Stimulated activated CD4-positive, alpha-beta T cell treated with anti-CD3 and anti-CD28 coated beads, Interleukin-12 subunit alpha, Interleukin-12 subunit beta, amount 100 ng/mL, for 4 hours (primary cell): Measurements from ENCODE around the gene GTPBP3.
A peak's percentile ranks its signal among the peaks of the same experiment; 100 is the strongest.
"Not testable (repeated sequence)": the region's sequence is repeated elsewhere in the genome, so short reads cannot be mapped to it uniquely, and the experiment has no call there.

Source experiments
- DNase-seq: peaks from one replicate; pipeline ENCODE4 v3.0.0-alpha.2; 2020

Gene GTPBP3

GRCh38 chr19:17347361-17347760 is 10.0 kb downstream of the GTPBP3 start:
- DNase-seq: no peak

GRCh38 chr19:17347877-17348276 is 10.5 kb downstream of the GTPBP3 start:
- DNase-seq: no peak

DNA sequence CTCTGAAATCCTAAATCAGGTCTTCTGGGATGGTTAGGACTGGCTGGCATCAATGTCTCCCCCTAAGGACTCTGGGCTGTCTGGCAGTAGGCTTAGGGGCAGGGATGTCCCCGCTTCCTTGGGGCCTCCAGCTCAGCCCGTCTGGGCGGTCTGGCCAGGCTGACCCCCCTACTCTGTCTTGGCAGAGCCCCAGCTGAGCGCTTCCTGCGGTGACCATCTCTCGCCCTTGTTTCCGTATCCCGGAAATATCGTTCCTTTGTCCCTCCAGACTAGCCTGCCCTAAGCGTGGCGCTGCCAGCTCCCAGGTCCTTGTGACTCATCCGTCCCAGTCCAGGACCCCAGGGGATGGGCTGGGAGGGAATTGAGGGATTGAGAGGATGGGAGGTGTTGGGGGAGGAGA is 11.3 kb downstream of the GTPBP3 start:
- DNase-seq: no peak

DNA sequence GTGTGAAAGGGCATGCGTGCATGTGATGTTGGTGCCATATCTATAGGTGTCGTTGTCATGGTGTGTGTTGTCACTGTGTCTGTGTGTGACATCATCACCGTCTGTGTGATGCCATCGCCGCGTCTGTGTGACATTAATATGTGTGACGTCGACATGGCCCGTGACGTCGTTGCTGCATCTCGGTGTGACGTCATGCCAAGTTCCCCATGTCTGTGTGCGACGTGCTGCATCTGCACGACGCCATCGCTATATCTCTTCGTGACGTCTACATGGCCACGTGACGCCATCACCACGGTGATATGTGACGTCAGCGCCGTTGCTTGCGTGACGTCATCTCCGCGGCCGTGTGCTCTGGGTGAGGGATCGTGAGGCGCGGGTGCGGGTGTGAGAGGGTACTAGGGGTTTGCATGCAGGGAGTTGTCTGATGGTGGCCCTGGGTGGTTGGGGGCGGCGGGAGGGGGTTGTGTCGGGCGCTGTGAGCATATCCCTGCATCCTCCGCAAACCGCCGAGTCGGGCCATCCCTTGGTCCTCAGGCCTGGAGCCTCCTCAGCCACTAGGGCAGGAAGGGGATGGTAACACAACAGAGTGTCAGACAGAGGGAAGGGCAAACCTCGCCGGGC is 14.6 kb downstream of the GTPBP3 start:
- no peak for DNase-seq

- no peak for DNase-seq
Measured at GRCh38 chr19:17352608-17353280, 15.4 kb downstream of the GTPBP3 start.

GRCh38 chr19:17353386-17353785 is 16.0 kb downstream of the GTPBP3 start:
- DNase-seq: no peak

DNA sequence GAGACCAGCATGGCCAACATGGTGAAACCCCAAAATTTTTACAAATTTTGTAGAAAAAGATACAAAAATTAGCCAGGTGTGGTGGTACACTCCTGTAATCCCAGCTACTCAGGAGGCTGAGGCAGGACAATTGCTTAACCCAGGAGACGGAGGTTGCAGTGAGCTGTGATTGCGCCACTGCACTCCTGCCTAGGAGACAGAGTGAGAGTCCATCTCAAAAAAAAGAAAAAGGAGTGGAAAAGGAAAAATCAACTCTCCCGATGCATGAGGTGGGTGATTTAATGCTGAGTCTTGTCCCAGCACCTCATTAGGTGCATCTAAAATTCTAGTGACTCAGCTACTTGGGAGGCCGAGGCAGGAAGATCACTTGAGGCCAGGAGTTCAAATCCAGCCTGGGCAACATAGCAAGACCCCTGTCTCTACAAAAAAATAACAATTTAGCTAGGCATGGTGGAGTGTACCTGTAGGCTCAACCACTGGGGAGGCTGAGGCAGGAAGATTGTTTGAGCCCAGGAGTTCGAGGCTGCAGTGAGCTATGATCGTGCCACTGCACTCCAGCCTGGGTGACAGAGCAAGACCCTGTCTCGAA is 19.8 kb downstream of the GTPBP3 start:
- DNase-seq: no peak

DNA sequence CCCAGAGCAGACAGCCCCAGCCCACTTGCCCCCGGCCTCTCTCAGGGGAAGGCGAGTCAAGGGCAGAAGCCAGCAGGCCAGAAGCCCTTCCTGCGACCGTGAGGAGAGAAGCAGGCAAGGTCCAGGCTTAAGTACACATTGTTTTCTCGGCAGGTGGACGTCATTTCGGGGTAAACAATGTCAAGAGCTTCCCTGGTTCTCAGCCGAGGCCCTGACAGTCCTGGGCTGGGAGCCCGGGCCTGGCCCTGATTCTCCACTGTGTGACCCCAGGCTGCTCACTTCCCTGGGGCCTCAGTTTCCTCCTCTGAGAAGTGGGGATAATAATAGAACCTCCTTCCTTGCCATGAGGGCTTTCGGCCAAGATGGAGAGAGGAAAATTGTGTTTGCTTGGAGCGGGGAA is 20.4 kb downstream of the GTPBP3 start:
- DNase-seq: no peak

GRCh38 chr19:17358395-17358794 is 21.0 kb downstream of the GTPBP3 start:
- no peak for DNase-seq

GRCh38 chr19:17359905-17360800 is 22.8 kb downstream of the GTPBP3 start:
- no peak for DNase-seq

DNA sequence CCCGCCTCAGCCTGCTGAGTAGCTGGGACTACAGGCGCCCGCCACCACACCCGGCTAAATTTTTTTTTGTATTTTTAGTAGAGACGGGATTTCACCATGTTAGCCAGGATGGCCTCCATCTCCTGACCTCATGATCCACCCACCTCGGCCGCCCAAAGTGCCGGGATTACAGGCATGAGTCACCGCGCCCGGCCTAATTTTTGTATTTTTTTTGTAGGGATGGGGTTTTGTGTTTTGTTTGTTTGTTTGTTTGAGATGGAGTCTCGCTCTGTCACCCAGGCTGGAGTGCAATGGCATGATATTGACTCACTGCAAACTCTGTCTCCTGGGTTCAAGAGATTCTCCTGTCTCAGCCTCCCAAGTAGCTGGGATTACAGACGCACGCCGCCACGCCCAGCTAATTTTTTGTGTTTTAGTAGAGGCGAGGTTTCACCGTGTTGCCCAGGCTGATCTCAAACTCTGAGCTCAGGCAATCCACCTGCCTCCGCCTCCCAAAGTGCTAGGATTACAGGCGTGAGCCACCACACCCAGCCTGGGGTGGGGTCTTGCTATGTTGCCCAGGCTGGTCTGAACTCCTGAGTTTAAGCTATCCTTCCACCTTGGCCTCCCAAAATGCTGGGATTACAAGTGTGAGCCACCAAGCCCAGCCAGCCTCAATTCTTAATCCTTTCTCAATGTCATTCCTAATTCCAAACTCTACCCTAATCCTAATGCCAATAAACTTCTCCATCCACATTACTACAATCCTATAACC is 26.7 kb downstream of the GTPBP3 start:
- DNase-seq: not testable (repeated sequence)

DNA sequence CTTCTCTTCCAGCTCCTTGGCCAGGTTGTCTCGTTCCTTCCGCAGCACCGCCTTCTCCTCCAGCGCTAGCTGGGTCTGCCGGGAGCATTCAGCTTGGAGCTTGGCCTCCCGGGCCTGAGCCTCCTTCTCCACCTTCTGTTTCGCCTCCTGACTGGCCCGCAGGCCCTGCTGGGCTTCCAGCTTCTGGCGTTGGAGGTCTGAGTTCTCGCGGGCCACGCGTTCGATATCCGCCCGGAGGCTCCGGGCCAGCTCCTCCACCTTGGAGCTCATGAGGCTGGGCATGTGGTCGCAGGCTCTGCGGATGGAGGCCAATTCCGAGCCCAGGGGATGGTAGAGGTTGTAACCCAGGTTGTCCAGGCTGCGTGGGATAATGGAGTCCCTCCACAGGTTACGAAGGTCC is 28.0 kb downstream of the GTPBP3 start:
- DNase-seq: no peak

- no peak for DNase-seq
Measured at GRCh38 chr19:17370026-17370587, 32.8 kb downstream of the GTPBP3 start.

DNA sequence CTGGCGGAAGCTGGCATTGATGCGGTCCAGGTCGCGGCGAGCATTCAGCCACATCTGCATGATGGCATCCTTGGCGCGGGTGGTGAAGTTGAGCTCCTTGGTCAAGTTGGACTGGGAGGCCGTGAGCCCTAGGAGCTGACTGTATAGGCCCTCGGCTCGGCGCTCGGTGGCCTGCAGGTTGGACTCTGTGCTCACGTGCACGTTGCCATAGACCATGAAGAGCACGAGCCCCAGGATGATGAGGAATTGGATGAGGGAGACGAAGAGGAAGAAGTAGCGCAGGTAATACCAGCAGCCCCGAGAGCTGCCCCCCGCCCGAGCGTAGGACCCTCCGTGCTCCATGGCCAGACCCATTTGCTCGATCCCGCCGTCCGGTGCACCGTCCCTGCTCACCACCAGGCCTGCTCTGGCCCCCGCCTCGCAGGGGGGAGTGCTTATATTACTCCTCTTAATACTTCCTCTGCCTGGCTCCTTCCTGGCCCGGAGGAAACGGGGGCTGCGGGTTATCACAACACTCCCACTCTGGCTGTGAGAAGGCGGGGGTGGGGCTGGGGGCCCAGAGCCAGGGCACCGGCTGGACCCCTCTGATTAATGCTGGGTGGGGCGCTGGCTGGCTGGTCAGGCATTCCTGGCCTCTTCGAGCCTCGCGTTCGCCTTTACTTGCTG is 39.7 kb downstream of the GTPBP3 start, which contains the start of gene PLVAP:
Gene PLVAP, minus strand, starts transcription at position 408 of the 666 bp plus-strand sequence. Its CDS starts 54 bp downstream, at position 354.
- no peak for DNase-seq

GRCh38 chr19:17378271-17378670 is 40.9 kb downstream of the GTPBP3 start:
- no peak for DNase-seq

DNA sequence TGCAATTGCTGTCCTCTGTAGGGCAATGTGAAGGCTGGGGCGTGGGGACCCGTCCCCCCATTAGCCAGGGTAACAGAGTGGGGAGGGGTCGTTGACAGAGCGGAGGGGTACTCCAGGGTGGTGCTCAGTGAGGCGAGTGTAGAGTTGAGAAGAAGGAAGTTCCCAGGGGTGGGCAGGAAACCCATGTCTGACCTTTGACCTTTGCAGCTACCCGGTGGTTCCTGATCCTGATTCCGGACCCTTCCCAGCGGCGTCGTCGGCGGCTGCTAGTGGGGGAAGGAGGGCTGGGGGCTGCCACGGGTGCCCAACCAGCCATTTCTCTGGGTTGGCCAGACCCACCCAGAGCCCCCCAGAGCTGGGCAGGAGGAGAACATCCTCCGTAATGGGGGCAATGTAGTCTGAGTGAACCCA is 41.9 kb downstream of the GTPBP3 start:
- DNase-seq: no peak

DNA sequence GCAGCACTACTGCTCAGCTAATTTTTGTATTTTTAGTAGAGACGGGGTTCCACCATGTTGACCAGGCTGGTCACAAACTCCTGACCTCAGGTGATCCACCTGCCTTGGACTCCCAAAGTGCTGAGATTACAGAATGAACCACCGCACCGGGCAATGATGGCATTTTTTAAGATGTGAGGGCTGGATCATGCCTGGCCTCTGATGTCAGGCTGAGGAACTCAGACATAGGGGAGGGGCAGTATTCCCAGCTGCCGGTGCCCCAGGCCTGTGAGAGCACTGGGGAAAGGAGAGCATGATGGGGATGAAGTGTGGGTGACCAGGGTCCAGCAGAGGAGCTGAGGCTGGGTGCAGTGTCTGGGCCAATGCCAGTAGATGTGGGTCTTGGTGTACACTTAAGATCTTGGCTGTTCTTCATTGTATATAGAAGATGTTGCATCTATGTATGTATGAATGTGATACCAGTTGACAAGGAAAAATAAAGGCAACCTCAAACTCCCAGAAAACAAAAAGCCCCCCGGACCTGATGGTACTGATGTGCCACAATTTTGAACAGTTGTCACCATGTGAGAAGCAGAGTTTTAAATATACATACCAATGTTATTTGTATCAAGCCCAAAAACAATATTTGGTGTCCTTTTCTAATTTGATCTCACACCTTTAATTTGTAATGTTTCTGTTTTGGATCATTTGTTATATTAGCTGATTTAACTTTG is 43.2 kb downstream of the GTPBP3 start:
- no peak for DNase-seq

- DNase-seq: peak; percentile 65
Measured at GRCh38 chr19:17385878-17386611, 48.7 kb downstream of the GTPBP3 start.

DNA sequence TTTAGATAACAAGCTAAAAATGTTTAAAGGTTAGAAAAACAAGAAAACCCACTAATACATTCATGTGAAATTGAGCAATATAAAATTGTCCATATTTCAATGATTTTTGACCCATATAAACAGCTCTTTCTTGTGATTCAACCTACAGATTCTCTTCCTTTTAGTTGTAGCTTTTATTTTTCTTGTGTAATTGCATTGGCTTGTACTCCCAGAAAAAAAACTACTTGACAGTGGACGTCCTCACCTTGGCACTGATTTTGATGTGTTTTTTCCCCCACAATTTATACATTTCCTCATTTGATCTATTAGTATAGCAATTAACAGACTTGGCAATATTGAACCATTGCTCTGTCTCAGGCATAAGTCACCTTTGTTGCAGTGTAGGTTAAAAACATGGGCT is 51.9 kb downstream of the GTPBP3 start:
- DNase-seq: no peak
